C4-2B (cell line): Measurements from ENCODE around the gene LRIG2.

Experiments used
- ZFX ChIP-seq: fragments of 450-650 bp; IDR thresholded peaks from 2 replicates; pipeline ENCODE4 v1.6.1; 2017
- TF ChIP-seq, protein P1 (sequence below): fragments of 450-650 bp; conservative IDR thresholded peaks from 2 replicates; pipeline ENCODE4 v1.5.1; 2017; ENCODE audit warnings: mild to moderate bottlenecking

GRCh38 chr1:113124366-113124765 is 51.4 kb downstream of the LRIG2 start:
- TF ChIP-seq ZFX, result no peak
- TF ChIP-seq, protein P1, sequence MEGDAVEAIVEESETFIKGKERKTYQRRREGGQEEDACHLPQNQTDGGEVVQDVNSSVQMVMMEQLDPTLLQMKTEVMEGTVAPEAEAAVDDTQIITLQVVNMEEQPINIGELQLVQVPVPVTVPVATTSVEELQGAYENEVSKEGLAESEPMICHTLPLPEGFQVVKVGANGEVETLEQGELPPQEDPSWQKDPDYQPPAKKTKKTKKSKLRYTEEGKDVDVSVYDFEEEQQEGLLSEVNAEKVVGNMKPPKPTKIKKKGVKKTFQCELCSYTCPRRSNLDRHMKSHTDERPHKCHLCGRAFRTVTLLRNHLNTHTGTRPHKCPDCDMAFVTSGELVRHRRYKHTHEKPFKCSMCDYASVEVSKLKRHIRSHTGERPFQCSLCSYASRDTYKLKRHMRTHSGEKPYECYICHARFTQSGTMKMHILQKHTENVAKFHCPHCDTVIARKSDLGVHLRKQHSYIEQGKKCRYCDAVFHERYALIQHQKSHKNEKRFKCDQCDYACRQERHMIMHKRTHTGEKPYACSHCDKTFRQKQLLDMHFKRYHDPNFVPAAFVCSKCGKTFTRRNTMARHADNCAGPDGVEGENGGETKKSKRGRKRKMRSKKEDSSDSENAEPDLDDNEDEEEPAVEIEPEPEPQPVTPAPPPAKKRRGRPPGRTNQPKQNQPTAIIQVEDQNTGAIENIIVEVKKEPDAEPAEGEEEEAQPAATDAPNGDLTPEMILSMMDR, result no peak
